ENCODE results near the gene TRAK1.

Gene TRAK1

GRCh38 chr3:42182555-42182954 lies 91.4 kb downstream of the TRAK1 start:
- DNase-seq, result no peak

GRCh38 chr3:42183991-42184632 lies 93.0 kb downstream of the TRAK1 start:
- DNase-seq, result no peak

- no peak for DNase-seq
Measured at GRCh38 chr3:42184651-42185443, 93.7 kb downstream of the TRAK1 start.

GRCh38 chr3:42187936-42188335 lies 96.8 kb downstream of the TRAK1 start:
- no peak for DNase-seq

GRCh38 chr3:42188376-42188775 lies 97.2 kb downstream of the TRAK1 start:
- DNase-seq, result no peak

GRCh38 chr3:42189001-42189460 lies 97.9 kb downstream of the TRAK1 start:
- DNase-seq, result no peak

GRCh38 chr3:42189736-42190135 lies 98.6 kb downstream of the TRAK1 start:
- no peak for DNase-seq

- no peak for DNase-seq
Measured at GRCh38 chr3:42190701-42191442, 99.7 kb downstream of the TRAK1 start.

- no peak for DNase-seq
Measured at GRCh38 chr3:42191443-42191747, 100.2 kb downstream of the TRAK1 start.

- DNase-seq, result no peak
Measured at GRCh38 chr3:42192334-42193200, 101.4 kb downstream of the TRAK1 start.

- DNase-seq, result no peak
Measured at GRCh38 chr3:42194943-42195510, 103.9 kb downstream of the TRAK1 start.

GRCh38 chr3:42195879-42196330 lies 104.7 kb downstream of the TRAK1 start:
- DNase-seq, result no peak

GRCh38 chr3:42198709-42199108 lies 107.6 kb downstream of the TRAK1 start:
- no peak for DNase-seq

- DNase-seq, result no peak
Measured at GRCh38 chr3:42202217-42202865, 111.2 kb downstream of the TRAK1 start.

GRCh38 chr3:42204867-42205599 lies 113.9 kb downstream of the TRAK1 start:
- DNase-seq, result no peak

- DNase-seq, result no peak
Measured at GRCh38 chr3:42205800-42206514, 114.8 kb downstream of the TRAK1 start.

- DNase-seq, result no peak
Measured at GRCh38 chr3:42209917-42210316, 118.8 kb downstream of the TRAK1 start.

- DNase-seq, result no peak
Measured at GRCh38 chr3:42210726-42211125, 119.6 kb downstream of the TRAK1 start.

- DNase-seq, result no peak
Measured at GRCh38 chr3:42213417-42213816, 122.3 kb downstream of the TRAK1 start.

GRCh38 chr3:42214064-42214463 lies 122.9 kb downstream of the TRAK1 start:
- no peak for DNase-seq

Measured in NCI-H1436 (cell line).